Stimulated activated CD4-positive, alpha-beta T cell treated with anti-CD3 and anti-CD28 coated beads, TNF-alpha, amount 100 ng/mL, for 4 hours (primary cell): Measurements from ENCODE around the gene HSPA1L.
A peak's percentile ranks its signal among the peaks of the same experiment; 100 is the strongest.
"Not testable (repeated sequence)": the region's sequence is repeated elsewhere in the genome, so short reads cannot be mapped to it uniquely, and the experiment has no call there.

Experiments
- DNase-seq, 3 experiments: peaks; one replicate each; pipeline ENCODE4 v3.0.0-alpha.2; 2020; ENCODE audit warnings: low read depth in 3 of 3

Gene HSPA1L

DNA sequence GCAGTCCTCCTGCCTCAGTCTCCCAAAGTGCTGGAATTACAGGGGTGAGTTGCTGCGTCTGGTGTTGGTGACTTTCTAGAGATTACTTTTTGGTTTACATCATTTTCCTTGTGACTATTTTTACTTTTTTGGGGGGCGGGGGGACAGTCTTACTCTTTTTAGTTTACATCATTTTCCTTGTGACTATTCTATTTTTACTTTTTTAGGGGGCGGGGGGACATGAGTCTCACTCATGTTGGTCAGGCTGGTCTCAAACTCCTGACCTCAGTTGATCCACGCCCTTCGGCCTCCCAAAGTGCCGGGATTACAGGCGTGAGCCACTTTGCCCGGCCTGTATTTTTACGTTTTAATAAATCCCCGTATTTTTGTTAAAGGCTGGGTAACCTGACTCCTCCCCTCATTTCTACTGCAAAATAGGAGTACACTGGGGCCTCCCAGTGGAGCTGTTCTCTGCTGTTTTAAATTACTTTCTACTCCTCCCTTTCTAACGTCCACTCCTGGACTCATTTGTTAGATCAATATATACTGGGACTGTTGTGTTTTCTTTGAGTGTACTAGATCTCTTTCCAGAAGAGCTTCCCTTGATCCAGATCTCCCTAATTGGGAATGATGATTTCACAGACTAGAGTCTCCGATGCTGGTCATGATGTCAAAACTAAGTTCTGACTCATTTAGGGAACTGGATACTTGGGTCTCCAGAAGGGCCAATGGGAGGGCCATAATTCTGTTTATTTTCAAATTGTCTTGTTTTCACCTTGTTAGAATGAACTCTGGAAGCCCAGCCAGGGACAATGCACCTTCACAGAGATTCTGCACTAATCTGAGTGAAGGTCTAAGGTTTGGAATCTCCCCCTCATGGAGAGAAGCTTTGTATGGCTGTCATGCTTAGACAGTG is 21.6 kb upstream of the HSPA1L start:
- DNase-seq, result no peak

DNA sequence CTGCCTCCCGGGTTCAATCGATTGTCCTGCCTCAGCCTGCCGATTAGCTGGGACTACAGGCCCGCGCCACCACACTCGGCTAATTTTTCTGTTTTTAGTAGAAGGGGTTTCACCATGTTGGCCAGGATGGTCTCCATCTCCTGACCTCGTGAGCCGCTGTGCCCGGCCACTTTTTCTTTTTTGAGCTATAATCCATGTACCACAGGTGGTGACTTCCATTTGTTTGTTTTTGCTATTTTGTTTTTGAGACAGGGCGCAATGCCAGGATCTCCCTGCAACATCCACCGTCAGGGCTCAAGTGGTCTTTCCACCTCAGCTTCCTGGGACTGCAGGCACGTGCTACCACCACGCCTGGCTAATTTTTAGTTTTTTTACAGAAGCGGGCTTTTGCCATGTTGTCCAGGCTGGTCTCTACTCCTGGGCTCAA is 21.0 kb upstream of the HSPA1L start:
- no peak for DNase-seq

GRCh38 chr6:31834367-31835250 is 19.5 kb upstream of the HSPA1L start:
- DNase-seq, result peak; percentile 53 to 75 (median 70)

DNA sequence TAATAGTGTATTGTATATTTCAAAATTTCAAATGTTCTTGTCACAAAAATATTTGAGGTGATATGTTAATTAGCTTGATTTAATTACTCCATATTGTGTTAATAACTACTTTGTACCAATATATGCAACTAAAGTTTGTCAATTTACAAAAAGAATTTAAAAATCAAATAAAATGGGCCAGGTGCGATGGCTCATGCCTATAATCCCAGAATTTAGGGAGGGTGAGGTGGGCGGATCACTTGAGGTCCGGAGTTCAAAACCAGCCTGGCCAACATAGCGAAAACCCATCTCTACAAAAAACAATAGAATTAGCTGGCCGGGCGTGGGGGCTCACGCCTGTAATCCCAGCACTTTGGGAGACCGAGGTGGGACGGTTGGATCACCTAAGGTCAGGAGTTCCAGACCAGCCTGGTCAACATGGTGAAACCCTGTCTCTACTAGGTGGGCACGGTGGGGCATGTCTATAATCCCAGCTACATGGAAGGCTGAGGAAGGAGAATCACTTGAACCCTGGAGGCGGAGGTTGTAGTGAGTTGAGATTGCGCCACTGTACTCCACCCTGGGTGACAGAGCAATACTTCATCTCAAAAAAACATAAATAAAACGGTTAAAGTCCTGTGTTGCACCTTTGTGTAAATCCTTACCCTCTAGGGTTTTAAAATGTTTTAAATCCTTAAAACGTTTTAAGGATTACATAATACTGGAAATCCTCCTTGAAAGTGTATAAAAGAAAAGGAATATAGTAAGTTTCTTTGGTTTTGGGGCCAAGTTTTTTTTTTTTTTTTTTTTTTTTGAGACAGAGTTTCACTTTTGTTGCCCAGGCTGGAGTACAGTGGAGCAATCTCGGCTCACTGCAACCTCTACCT is 16.5 kb upstream of the HSPA1L start:
- DNase-seq, result no peak

- no peak for DNase-seq
Measured at GRCh38 chr6:31830886-31831335, 15.8 kb upstream of the HSPA1L start.

- DNase-seq, result no peak
Measured at GRCh38 chr6:31829633-31830283, 14.7 kb upstream of the HSPA1L start.

GRCh38 chr6:31827286-31828079 is 12.4 kb upstream of the HSPA1L start, which contains the start of gene HSPA1B:
HSPA1B (plus strand) TSS chr6:31827738; CDS start chr6:31827951, 213 bp downstream.
- peak; percentile 76 to 83 (median 80) for DNase-seq

GRCh38 chr6:31826793-31827285 is 11.8 kb upstream of the HSPA1L start:
- DNase-seq, result no peak

GRCh38 chr6:31825553-31825952 is 10.5 kb upstream of the HSPA1L start:
- no peak for DNase-seq

DNA sequence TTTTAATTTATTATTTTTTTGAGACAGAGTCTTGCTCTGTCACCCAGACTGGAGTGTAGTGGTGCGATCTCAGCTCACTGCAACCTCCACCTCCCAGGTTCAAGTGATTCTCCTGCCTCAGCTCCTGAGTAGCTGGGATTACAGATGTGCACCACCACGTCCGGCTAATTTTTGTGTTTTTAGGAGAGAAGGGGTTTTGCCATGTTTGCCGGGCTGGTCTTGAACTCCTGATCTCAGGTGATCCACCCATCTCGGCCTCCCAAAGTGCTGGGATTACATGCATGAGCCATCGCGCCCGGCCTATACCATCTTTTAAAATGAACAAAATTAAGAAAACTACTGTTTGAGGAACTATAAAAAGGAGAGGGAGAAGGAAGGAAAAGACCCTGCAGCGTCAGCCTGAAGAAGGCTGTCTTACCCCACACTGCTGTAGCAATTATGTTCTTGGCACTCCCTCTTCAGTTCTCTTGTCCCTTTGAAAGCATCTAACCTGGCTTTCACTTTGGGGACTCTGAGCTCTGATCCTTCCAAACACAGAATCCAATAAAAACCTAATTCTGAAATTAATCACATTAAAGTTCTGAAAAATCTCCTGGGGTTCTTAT is 8.6 kb upstream of the HSPA1L start:
- not testable (repeated sequence) for DNase-seq

GRCh38 chr6:31822036-31822821 is 7.1 kb upstream of the HSPA1L start:
- peak in 2 of 3 experiments; percentile 45 for DNase-seq

DNA sequence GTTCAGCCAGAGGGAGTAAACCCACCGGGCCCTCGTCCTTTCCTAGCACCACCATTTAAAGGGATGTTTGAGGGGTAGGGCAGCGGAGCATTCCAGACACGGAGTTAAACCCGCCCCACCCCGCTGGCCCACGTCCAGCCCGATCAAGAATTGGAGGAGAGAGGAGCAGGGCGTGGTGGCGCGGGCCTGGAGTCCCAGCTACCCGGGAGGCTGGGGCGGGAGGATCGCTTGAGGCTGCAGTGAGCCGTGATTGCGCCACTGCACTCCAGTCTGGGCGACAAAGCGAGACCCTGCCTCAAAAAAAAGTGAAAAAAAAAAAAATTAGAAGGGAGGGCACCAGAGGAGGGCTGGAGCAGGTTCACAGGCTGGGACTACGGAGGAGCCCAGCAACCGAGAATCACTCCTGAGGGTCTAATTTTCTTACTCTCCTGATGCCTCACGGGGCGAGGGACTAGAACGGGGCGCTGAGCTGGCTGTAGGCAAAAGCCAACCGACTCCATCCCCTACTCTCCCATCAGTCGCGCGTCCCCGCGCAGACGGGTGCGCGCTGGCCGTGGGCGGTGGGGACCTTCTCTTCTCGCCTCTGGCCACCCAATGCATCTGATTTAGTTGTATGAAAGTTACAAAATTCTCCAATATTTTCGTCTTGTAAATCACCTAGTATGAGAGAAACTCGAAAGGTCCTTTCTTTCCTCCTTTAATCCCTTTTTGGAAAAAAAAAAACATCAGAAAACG is 6.4 kb upstream of the HSPA1L start:
- DNase-seq, result peak in 2 of 3 experiments; percentile 47 to 54

DNA sequence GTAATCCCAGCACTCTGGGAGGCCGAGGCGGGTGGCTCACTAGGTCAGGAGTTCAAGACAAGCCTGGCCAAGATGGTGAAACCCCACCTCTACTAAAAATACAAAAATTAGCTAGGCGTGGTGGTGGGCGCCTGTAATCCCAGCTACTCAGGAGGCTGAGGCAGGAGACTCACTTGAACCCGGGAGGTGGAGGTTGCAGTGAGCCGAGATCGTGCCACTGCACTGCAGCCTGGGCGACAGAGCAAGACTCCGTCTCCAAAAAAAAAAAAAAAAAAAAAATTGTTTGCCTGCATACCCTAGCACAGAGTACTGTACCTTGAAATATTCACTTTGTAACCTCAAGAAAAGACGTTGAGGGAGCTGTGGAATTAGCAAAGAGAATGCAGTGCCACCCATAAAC is 5.3 kb upstream of the HSPA1L start:
- not testable (repeated sequence) for DNase-seq

- no peak for DNase-seq
Measured at GRCh38 chr6:31819871-31820299, 4.8 kb upstream of the HSPA1L start.

DNA sequence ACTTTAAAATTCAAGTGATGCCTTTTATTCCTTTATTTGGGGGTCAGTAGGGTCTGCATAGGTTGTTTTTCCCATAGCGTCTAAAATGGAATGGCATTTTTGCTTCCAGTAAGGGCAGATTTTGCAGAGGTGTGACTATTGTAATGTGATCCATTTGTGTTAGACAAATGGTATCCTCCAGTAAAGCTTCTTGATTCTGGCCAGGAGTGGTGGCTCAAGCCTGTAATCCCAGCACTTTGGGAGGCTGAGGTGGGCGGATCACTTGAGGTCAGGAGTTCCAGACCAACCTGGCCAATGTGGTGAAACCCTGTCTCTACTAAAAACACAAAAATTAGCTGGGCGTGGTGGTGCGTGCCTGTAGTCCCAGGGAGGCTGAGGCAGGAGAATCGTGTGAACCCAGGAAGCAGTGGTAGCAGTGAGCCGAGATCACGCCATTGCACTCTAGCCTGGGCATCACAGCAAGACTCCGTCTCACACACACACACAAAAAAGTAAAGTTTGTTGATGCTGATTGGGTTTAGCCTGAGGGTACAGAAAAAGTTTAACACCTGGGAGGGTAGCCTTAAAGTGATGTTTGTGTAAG is 2.9 kb upstream of the HSPA1L start:
- DNase-seq, result not testable (repeated sequence)

- not testable (repeated sequence) for DNase-seq
Measured at GRCh38 chr6:31817133-31817928, 2.2 kb upstream of the HSPA1L start.

DNA sequence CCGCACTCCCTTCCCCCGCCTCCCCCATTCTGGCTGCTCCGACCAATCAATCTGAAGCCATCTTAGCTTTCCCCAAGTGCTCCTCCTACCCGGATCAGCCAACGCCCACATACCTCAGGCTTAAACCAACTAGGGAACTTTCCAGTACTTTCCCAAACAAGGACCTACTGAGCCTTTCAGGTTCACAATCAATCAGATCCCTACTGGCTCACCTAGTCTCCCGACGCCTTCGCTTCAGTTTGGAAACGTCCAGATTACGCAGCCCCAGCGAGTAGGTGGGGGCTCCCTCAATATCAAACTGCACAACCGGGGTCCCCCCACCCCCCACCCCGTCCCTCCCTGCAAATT is 432 bp downstream of the HSPA1L start:
- DNase-seq, result peak in 2 of 3 experiments; percentile 47 to 49
